IMR-90 (cell line): ENCODE data around the gene GALNT9. TPM values are rescaled to one million over a fixed set of nuclear protein-coding genes. Genes with fewer than 3 reads are reported as not detected.
A peak's percentile ranks its signal among the peaks of the same experiment; 100 is the strongest.

Source experiments
- ATAC-seq: fragments of 200-7000 bp; cut with Tn5 transposase; 2 replicates; pipeline ENCODE4 v1.9.1; 2020; ENCODE audit warnings: low read depth, mild to moderate bottlenecking, moderate library complexity
- BruUV-seq: library from RNA; stranded (reverse); fragments of 400-500 nt; replicated peaks from 2 replicates; lab custom pipeline; 2021; lab: Mats Ljungman, UMichigan
- CTCF ChIA-PET: fragments of 300-600 bp; formaldehyde crosslinking; extraction: SDS; loops from one replicate; lab custom pipeline; 2021; ENCODE audit warnings: antibody characterized with exemption; lab: Yijun Ruan, JAX
- POLR2A ChIA-PET: fragments of 300-600 bp; sonication (Branson Sonifier 250); formaldehyde crosslinking; loops from one replicate; lab custom pipeline; 2022; ENCODE audit warnings: antibody characterized with exemption; ENCODE audit not compliant: unreplicated experiment; lab: Charles Lee
- DNase-seq: peaks from one replicate; pipeline ENCODE4 v3.0.0; 2013
- H2AFZ ChIP-seq: replicated peaks from 2 replicates; pipeline ENCODE3; 2013; ENCODE audit warnings: low read length, mild to moderate bottlenecking; ENCODE audit not compliant: poor library complexity
- H2AK5ac ChIP-seq: 2 replicates; pipeline ENCODE4 v1.6.1; 2013; ENCODE audit warnings: low read depth, low read length, inconsistent platforms
- H2AK9ac ChIP-seq: replicated peaks from 2 replicates; pipeline ENCODE3; 2013; ENCODE audit warnings: mild to moderate bottlenecking, low read depth, low read length, moderate library complexity; ENCODE audit not compliant: poor library complexity
- H2BK120ac ChIP-seq: 2 replicates; pipeline ENCODE4 v1.6.1; 2013; ENCODE audit warnings: low read depth, low read length, inconsistent platforms
- H2BK15ac ChIP-seq: 3 replicates; pipeline ENCODE4 v1.6.1; 2013; ENCODE audit warnings: low read depth, low read length, inconsistent platforms
- H2BK20ac ChIP-seq: 2 replicates; pipeline ENCODE4 v1.6.1; 2013; ENCODE audit warnings: low read depth, mild to moderate bottlenecking, inconsistent platforms, low read length, moderate library complexity
- H2BK5ac ChIP-seq: 2 replicates; pipeline ENCODE4 v1.6.1; 2013; ENCODE audit warnings: mild to moderate bottlenecking, low read depth, low read length, inconsistent platforms; ENCODE audit not compliant: poor library complexity, severe bottlenecking
- H3K14ac ChIP-seq: replicated peaks from 2 replicates; pipeline ENCODE4 v1.6.1; 2013; ENCODE audit warnings: low read depth, low read length, inconsistent platforms
- H3K18ac ChIP-seq: 2 replicates; pipeline ENCODE4 v1.6.1; 2013; ENCODE audit warnings: low read depth, low read length, control low read depth
- H3K23ac ChIP-seq: 2 replicates; pipeline ENCODE4 v1.6.1; 2013; ENCODE audit warnings: low read depth, low read length, inconsistent platforms
- H3K27ac ChIP-seq: 2 replicates; pipeline ENCODE4 v1.5.1; 2013; ENCODE audit warnings: mild to moderate bottlenecking, control low read depth, low read length; ENCODE audit not compliant: insufficient read depth
- H3K27me3 ChIP-seq: 2 replicates; pipeline ENCODE4 v1.6.1; 2013; ENCODE audit warnings: low read length; ENCODE audit not compliant: control insufficient read depth, insufficient read depth
- H3K36me3 ChIP-seq: 2 replicates; pipeline ENCODE4 v1.6.1; 2013; ENCODE audit warnings: low read length, mixed read lengths; ENCODE audit not compliant: control insufficient read depth, insufficient read depth
- H3K4ac ChIP-seq: 2 replicates; pipeline ENCODE4 v1.6.1; 2013; ENCODE audit warnings: low read depth, low read length, inconsistent platforms
- H3K4me1 ChIP-seq: 2 replicates; pipeline ENCODE4 v1.6.1; 2013; ENCODE audit warnings: low read length, mixed read lengths; ENCODE audit not compliant: control insufficient read depth, insufficient read depth
- H3K4me2 ChIP-seq: 2 replicates; pipeline ENCODE4 v1.6.1; 2013; ENCODE audit warnings: low read depth, mild to moderate bottlenecking, control low read depth, low read length, moderate library complexity
- H3K4me3 ChIP-seq: 2 replicates; pipeline ENCODE4 v1.5.1; 2013; ENCODE audit warnings: low read depth, mild to moderate bottlenecking, control low read depth, low read length, moderate library complexity; ENCODE audit not compliant: insufficient read depth
- H3K56ac ChIP-seq: 2 replicates; pipeline ENCODE4 v1.6.1; 2013; ENCODE audit warnings: low read length, inconsistent platforms; ENCODE audit not compliant: insufficient read depth; ENCODE audit errors: extremely low read depth
- H3K79me1 ChIP-seq, 2 experiments: 2 replicates each; pipeline ENCODE4 v1.6.1; 2013; ENCODE audit warnings: low read length in 2 of 2, inconsistent platforms in 1 of 2, low read depth in 1 of 2
- H3K9ac ChIP-seq: 2 replicates; pipeline ENCODE4 v1.6.1; 2013; ENCODE audit warnings: low read depth, low read length, control low read depth
- H3K9me1 ChIP-seq: 2 replicates; pipeline ENCODE4 v1.6.1; 2013; ENCODE audit warnings: low read length, inconsistent platforms; ENCODE audit not compliant: insufficient read depth
- H3K9me3 ChIP-seq: 2 replicates; pipeline ENCODE4 v1.6.1; 2013; ENCODE audit warnings: low read length; ENCODE audit not compliant: control insufficient read depth, insufficient read depth
- H4K20me1 ChIP-seq: 2 replicates; pipeline ENCODE4 v1.6.1; 2013; ENCODE audit warnings: low read length, inconsistent platforms; ENCODE audit not compliant: insufficient read depth
- H4K5ac ChIP-seq: 2 replicates; pipeline ENCODE4 v1.6.1; 2013; ENCODE audit warnings: mild to moderate bottlenecking, low read depth, low read length, control low read depth
- H4K8ac ChIP-seq, 2 experiments: 2 replicates each; pipeline ENCODE4 v1.6.1; 2013; ENCODE audit warnings: low read depth in 2 of 2, low read length in 2 of 2, control low read depth in 1 of 2, inconsistent platforms in 1 of 2
- H4K91ac ChIP-seq: 2 replicates; pipeline ENCODE4 v1.6.1; 2013; ENCODE audit warnings: low read depth, low read length, inconsistent platforms; ENCODE audit not compliant: insufficient read depth
- NFE2L2 ChIP-seq: fragments of 150-350 bp; IDR thresholded peaks from 2 replicates; pipeline ENCODE4 v1.6.1; 2016; ENCODE audit warnings: low read depth, mild to moderate bottlenecking, low read length
- WGBS, 2 experiments: methylation state at CpG; one replicate each; pipeline versions ENCODE4 v1.1.5 to v1.1.7; 2013; ENCODE audit warnings: missing lambda C conversion rate in 2 of 2; ENCODE audit not compliant: insufficient read length in 1 of 2; ENCODE audit errors: extremely low coverage in 2 of 2; 5-methylcytosine and 5-hydroxymethylcytosine counted together
- dilution Hi-C: fragments of 300-500 bp; cut with HindIII; formaldehyde crosslinking; loops from one replicate; pipeline ENCODE4 v1.14.3; 2018; ENCODE audit warnings: low sequenced_read_pairs; ENCODE audit not compliant: unreplicated experiment
- in situ Hi-C: fragments of 300-500 bp; cut with MboI; formaldehyde crosslinking; loops from 3 replicates; pipeline ENCODE4 v1.14.3; 2019; ENCODE audit warnings: low sequenced_read_pairs, inconsistent platforms, mixed read lengths
- intact Hi-C: fragments of 100-400 bp; cut with micrococcal nuclease; formaldehyde crosslinking; loops from 2 replicates; pipeline ENCODE4 v1.10.0; 2022
- polyA plus RNA-seq, 3 experiments: library from polyadenylated mRNA; depleted of rRNA; stranded (reverse); fragments of >200 nt; gene quantifications; 2 replicates each; pipeline ENCODE4 v1.2.3, GENCODE V29; 2012; ENCODE audit warnings: low replicate concordance in 1 of 3
- total RNA-seq: library from RNA; depleted of rRNA; stranded (reverse); fragments of >200 nt; gene quantifications from 2 replicates; pipeline ENCODE4 v1.2.3, GENCODE V29; 2012
- TF ChIP-seq, protein P1 (sequence below): conservative IDR thresholded peaks from 2 replicates; pipeline ENCODE4 v1.5.1; 2012; ENCODE audit warnings: mild to moderate bottlenecking, low read depth, low read length, improper control_type of control experiment
- TF ChIP-seq, protein P2 (sequence below): fragments of 150-350 bp; IDR thresholded peaks from 2 replicates; pipeline ENCODE4 v1.6.1; 2016; ENCODE audit warnings: low read depth, mild to moderate bottlenecking, low read length, moderate library complexity, borderline replicate concordance

Gene GALNT9
- total and polyA plus RNA-seq, 2 of the 4 experiments (the other 2 are of a cell fraction), result under 0.01 to 0.12 TPM

DNA sequence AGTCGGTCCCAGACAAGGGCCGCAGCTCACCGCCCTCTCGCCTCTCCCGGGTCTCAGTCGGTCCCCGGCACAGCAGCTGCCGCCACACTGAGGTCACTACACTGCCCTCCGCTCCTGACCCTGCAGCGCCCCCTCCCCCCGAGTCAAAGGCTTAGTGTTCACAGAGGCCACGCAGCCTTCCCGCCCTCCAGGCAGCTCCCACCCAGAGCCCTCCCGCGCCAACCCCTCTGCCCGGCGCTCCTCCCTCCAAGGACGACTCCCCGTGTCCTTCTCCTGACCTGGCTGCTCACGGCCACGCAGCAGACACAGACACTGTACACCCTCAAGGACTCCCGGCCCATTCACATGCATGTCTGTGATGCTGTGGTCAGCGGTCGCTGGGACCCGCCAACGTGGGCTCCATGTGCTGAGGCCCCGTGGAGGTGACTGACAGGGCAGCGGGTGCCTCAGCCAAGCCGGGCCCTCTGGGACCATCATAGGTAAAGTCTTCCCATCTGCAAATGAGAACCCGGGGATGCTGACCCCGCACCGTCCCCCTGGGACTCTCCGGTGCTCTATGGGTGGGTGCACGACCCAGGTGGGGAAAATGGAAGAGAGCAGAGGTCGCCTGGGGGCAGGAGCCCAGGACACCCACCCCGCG lies 16.3 kb upstream of the GALNT9 start:
- Histone ChIP-seq H3K56ac (no peak overlapping the region), H4K20me1 (no peaks in the 10 kb centered on the region), H3K27ac (no peak overlapping the region), H3K14ac (no peak overlapping the region), H3K4me1 (no peaks in the 10 kb centered on the region), H3K79me1 (no peaks in the 10 kb centered on the region), H3K36me3 (no peaks in the 10 kb centered on the region), H2BK20ac (no peak overlapping the region), H3K23ac (no peak overlapping the region), H3K18ac (no peak overlapping the region), H3K9me1 (no peaks in the 10 kb centered on the region), H2BK15ac (no peak overlapping the region), H2BK120ac (no peak overlapping the region), H4K91ac (no peak overlapping the region), H3K9ac (no peak overlapping the region), H3K4ac (no peak overlapping the region), H2AFZ (peak overlapping the region; percentile 41), H3K4me2 (no peak overlapping the region), H3K27me3 (peaks cover 5% of the 10 kb centered on the region; the same call in 1 of the 2 replicates), H2AK5ac (no peak overlapping the region), H2AK9ac (no peak overlapping the region), H3K9me3 (peaks cover 5% of the 10 kb centered on the region), H2BK5ac (no peak overlapping the region), H3K4me3 (no peak overlapping the region), H4K8ac (no peak overlapping the region), H4K5ac (no peak overlapping the region)
- intact Hi-C loops (no loop called here), dilution Hi-C loops (no loop called here), in situ Hi-C loops (no loop called here)
- no TSS peak for BruUV-seq
- DNase-seq (no peak), ATAC-seq (no peak)
- POLR2A ChIA-PET, result no interaction called here
- TF ChIP-seq, protein P1, sequence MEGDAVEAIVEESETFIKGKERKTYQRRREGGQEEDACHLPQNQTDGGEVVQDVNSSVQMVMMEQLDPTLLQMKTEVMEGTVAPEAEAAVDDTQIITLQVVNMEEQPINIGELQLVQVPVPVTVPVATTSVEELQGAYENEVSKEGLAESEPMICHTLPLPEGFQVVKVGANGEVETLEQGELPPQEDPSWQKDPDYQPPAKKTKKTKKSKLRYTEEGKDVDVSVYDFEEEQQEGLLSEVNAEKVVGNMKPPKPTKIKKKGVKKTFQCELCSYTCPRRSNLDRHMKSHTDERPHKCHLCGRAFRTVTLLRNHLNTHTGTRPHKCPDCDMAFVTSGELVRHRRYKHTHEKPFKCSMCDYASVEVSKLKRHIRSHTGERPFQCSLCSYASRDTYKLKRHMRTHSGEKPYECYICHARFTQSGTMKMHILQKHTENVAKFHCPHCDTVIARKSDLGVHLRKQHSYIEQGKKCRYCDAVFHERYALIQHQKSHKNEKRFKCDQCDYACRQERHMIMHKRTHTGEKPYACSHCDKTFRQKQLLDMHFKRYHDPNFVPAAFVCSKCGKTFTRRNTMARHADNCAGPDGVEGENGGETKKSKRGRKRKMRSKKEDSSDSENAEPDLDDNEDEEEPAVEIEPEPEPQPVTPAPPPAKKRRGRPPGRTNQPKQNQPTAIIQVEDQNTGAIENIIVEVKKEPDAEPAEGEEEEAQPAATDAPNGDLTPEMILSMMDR, result no peak
- TF ChIP-seq NFE2L2, result no peak
- TF ChIP-seq, protein P2, sequence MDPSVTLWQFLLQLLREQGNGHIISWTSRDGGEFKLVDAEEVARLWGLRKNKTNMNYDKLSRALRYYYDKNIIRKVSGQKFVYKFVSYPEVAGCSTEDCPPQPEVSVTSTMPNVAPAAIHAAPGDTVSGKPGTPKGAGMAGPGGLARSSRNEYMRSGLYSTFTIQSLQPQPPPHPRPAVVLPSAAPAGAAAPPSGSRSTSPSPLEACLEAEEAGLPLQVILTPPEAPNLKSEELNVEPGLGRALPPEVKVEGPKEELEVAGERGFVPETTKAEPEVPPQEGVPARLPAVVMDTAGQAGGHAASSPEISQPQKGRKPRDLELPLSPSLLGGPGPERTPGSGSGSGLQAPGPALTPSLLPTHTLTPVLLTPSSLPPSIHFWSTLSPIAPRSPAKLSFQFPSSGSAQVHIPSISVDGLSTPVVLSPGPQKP, result no peak
- WGBS, 2 experiments, result 62% methylated on average over 21 of the region's 37 CpGs; no CpG with 5 or more reads in 1 of the 2 experiments
- CTCF ChIA-PET, result no interaction called here
